ENCODE data around the gene PCNX2. TPM values are rescaled to one million over a fixed set of nuclear protein-coding genes. Genes with fewer than 3 reads are reported as not detected.

The PCNX2 gene
- total and polyA plus RNA-seq, 2 of the 8 experiments (the other 6 are each of a cell fraction or from before 2014, with no cell fraction given): 46.1 to 57.6 TPM

DNA sequence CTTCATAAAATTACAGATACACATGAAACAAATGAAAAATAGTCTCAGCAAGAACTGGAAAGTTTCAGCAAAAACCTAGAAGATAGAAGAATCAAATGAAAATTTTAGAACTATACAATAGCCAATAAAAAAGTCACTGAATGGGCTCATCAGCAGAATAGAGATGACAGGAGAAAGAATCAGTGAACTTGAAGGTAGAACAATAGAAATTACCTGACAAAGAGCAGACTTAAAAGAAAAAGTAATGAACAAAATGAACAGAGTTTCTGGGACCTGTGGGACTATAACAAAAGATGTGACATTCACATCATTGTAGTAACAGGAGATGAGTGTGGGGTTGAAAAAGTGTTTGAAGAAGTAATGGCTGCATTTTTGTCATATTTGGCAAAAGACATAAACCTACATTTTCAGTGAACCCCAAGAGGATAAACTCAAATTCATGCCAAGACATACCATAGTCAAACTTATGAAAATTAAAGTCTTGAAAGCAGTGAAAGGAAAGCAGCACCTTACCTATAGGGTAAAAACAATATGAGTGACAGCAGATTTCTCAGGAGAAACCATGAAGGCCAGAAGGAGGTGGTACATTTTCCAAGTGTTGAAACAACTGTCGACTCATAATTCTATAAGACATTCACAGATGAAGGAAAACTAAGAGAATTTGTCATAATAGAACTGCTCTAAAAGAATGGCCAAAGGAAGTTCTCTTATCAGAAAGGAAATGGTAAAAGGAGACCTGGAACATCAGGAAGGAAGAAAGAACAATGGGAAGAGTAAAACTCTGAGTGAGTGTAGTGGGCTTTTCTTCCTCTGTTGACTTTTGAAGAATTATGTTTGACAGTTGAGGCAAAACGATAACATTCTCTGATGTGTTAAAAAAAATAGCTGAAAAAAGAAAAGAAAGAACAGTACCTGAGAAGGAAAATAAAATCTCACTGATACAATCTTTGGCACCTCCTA is 321.6 kb downstream of the PCNX2 start:
- FAIRE-seq: no peak
- TF ChIP-seq KDM5A (IDR thresholded peaks at IDR 0.05; ENCODE audit: low read length) (no peak), TAF7 (optimal IDR thresholded peaks at IDR 0.05; ENCODE audit: borderline replicate concordance, low read depth, low read length) (no peak), FOSL1 (IDR thresholded peaks at IDR 0.05; ENCODE audit: insufficient read depth, low read depth, low read length) (no peak)
- H2BK20ac ChIP-seq (ENCODE audit: low read length): no peak overlapping the region
- no peak overlapping the region for H2BK15ac ChIP-seq (ENCODE audit: low read length)
- no peak overlapping the region for H3K23ac ChIP-seq (ENCODE audit: insufficient read length)
- H2AFZ ChIP-seq (ENCODE audit: low read length): no peak overlapping the region
- no peaks in the 10 kb centered on the region for H3K79me2 ChIP-seq (ENCODE audit: control insufficient read depth in 1 of 2, insufficient read depth in 2 of 2, low read length in 2 of 2)
- H4K5ac ChIP-seq (ENCODE audit: insufficient read length, low read depth, low read length): no peak overlapping the region
- H4K8ac ChIP-seq (ENCODE audit: extremely low read depth, insufficient read depth, low read length): no peak overlapping the region
- no peak overlapping the region for H3K14ac ChIP-seq (ENCODE audit: insufficient read length)
- no peak overlapping the region for H2BK120ac ChIP-seq (replicated peaks; ENCODE audit: low read depth, low read length)
- H3K36me3 ChIP-seq (ENCODE audit: control insufficient read depth in 2 of 4, insufficient read depth in 4 of 4, low read length in 3 of 4): peaks cover 16 to 54% (median 39%) of the 10 kb centered on the region in 4 experiments; a peak in 7 of 8 replicates
- H3K79me1 ChIP-seq (ENCODE audit: low read depth, low read length): no peaks in the 10 kb centered on the region; the same call in 1 of the 2 replicates
- 94% methylated on average over 1 of the region's 2 CpGs; no CpG with 5 or more reads in 1 of the 2 experiments for WGBS, 2 experiments (ENCODE audit: extremely low coverage in 1 of 2, insufficient coverage in 1 of 2, insufficient read length in 1 of 2, insufficient replicate concordance in 2 of 2, low coverage in 1 of 2, low lambda C conversion rate in 2 of 2, missing lambda C conversion rate in 1 of 2)
- no peak overlapping the region for H3K4me2 ChIP-seq (ENCODE audit: insufficient read depth in 1 of 2, low read depth in 2 of 2, low read length in 2 of 2)
- no peaks in the 10 kb centered on the region for H3K27me3 ChIP-seq (replicated peaks in 1 of 4; ENCODE audit: control insufficient read depth in 3 of 4, extremely low read depth in 1 of 4, insufficient read depth in 3 of 4, low read length in 3 of 4)
- ChIA-PET CTCF (ENCODE audit: partially characterized antibody) (interaction anchor here (0.6 kb wide), 1 partner anchor 118 kb away, joined by 3 read pairs; no protein-coding TSS in a partner anchor), POLR2A (ENCODE audit: partially characterized antibody) (no interaction called here)
- H3K9ac ChIP-seq (replicated peaks in 1 of 4; ENCODE audit: extremely low read depth in 1 of 4, low read depth in 3 of 4, low read length in 3 of 4): no peak overlapping the region
- H3K4me1 ChIP-seq (replicated peaks in 1 of 4; ENCODE audit: control insufficient read depth in 3 of 4, insufficient read depth in 4 of 4, low read length in 3 of 4): no peaks in the 10 kb centered on the region
- H3K27ac ChIP-seq (ENCODE audit: low read depth, low read length): no peak overlapping the region
- no peak overlapping the region for H3K56ac ChIP-seq (replicated peaks; ENCODE audit: insufficient read length, low read depth, low read length)
- H4K91ac ChIP-seq (replicated peaks; ENCODE audit: insufficient read length, low read length): no peak overlapping the region
- H3K18ac ChIP-seq (ENCODE audit: extremely low read depth, low read length): no peak overlapping the region
- no peak overlapping the region for H3K4ac ChIP-seq (replicated peaks; ENCODE audit: insufficient read length, low read depth, low read length)
- no peak overlapping the region for H2BK12ac ChIP-seq (ENCODE audit: low read depth, low read length)
- H2BK5ac ChIP-seq (ENCODE audit: low read depth, low read length): no peak overlapping the region
- no peaks in the 10 kb centered on the region for H3K23me2 ChIP-seq (ENCODE audit: low read depth, low read length)
- no peak for DNase-seq (ENCODE audit: low read depth in 1 of 2, low spot score in 2 of 2)
- no peaks in the 10 kb centered on the region for H3K9me3 ChIP-seq (ENCODE audit: insufficient read depth in 2 of 2, low read depth in 1 of 2, low read length in 1 of 2)
- no peak overlapping the region for H2AK5ac ChIP-seq (ENCODE audit: low read depth, low read length)
- peaks cover under 1 to 2% of the 10 kb centered on the region in 2 experiments for H4K20me1 ChIP-seq (replicated peaks in 1 of 2; ENCODE audit: control insufficient read depth in 1 of 2, insufficient read depth in 2 of 2, low read length in 2 of 2)
- H3K4me3 ChIP-seq (ENCODE audit: extremely low read depth in 1 of 4, insufficient read depth in 2 of 4, low read depth in 3 of 4, low read length in 4 of 4): no peak overlapping the region
